Right cardiac atrium (tissue), 5 donors: ENCODE data around the gene CHURC1. TPM values are rescaled to one million over a fixed set of nuclear protein-coding genes. Genes with fewer than 3 reads are reported as not detected.
A peak's percentile ranks its signal among the peaks of the same experiment; 100 is the strongest.

Source experiments
- ATAC-seq, 2 donors: fragments of 200-7000 bp; cut with Tn5 transposase; one replicate each; pipeline versions ENCODE4 v1.8.0 to v1.9.1; 2020; ENCODE audit warnings: moderate library complexity in 2 of 2, mild to moderate bottlenecking in 1 of 2
- DNase-seq, 3 donors: peaks; one replicate each; pipeline ENCODE4 v3.0.0-alpha.2; 2020
- H3K27ac ChIP-seq: one replicate; pipeline ENCODE4 v1.5.1; 2013; ENCODE audit warnings: mild to moderate bottlenecking, low read length, control low read depth, moderate library complexity
- H3K27me3 ChIP-seq: one replicate; pipeline ENCODE4 v1.6.1; 2013; ENCODE audit not compliant: control insufficient read depth, insufficient read depth
- H3K4me1 ChIP-seq: one replicate; pipeline ENCODE4 v1.6.1; 2013; ENCODE audit warnings: low read length; ENCODE audit not compliant: control insufficient read depth, insufficient read depth
- H3K4me3 ChIP-seq: one replicate; pipeline ENCODE4 v1.5.1; 2013; ENCODE audit warnings: low read length, control low read depth
- H3K9me3 ChIP-seq: one replicate; pipeline ENCODE4 v1.6.1; 2013; ENCODE audit warnings: low read length; ENCODE audit not compliant: control insufficient read depth
- WGBS: extraction: QIAGEN DNeasy Blood & Tissue Kit; methylation state at CpG from one replicate; pipeline ENCODE4 v1.1.7; 2013; 5-methylcytosine and 5-hydroxymethylcytosine counted together
- intact Hi-C, 4 donors: fragments of 100-400 bp; cut with DNase I; formaldehyde crosslinking; loops; one replicate each; pipeline versions ENCODE4 v1.11.0 to v1.14.0; 2022 to 2023
- polyA plus RNA-seq: library from polyadenylated mRNA; stranded (reverse); fragments of 200-250 nt; gene quantifications from one replicate; pipeline ENCODE4 v1.2.3, GENCODE V29; 2013
- total RNA-seq, 4 donors: library from RNA; stranded (reverse); fragmentation: NEBNext Ultra II Directional; extraction: Animal tissue kit (Norgen Biotek cat#: 25700); gene quantifications; one replicate each; pipeline ENCODE4 v1.2.1, GENCODE V29; 2021
- donor health status: healthy with polysubstance abuse.
- donor health status: DM: no; HTN: yes; CAD: no.
- donor health status: DM: no; HTN: no; CAD: no.
- donor health status: DM: no; HTN: yes; CAD: no; lungs with severe emphysema.
- donor health status: DM: yes; HTN: yes; CAD: no.

The CHURC1 gene
- total and polyA plus RNA-seq, 5 donors = 55.5 to 114 (median 87.3) TPM

DNA sequence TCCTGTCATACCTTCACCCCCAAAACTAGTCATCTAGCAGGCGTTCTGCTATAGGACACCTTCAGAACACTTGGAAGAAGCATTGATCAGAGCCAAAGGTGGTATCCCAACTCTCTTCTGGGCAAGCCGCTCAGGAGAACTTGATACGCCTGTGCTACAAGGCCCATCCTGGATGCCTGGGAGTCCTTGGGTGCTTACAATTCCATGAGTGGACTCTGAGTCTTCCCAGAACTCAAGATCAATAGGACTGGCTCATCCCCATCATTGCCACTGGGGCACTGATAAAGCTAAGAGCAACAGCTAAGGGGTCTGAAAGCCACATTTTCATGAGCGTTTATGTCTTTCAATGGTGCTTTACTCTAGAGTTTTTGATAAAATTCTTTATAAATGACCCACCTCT, 36.4 kb upstream of the CHURC1 start:
- H3K27me3 ChIP-seq = peaks cover 2% of the 10 kb centered on the region
- H3K9me3 ChIP-seq = no peaks in the 10 kb centered on the region
- peak overlapping the region; percentile 72 for H3K4me3 ChIP-seq
- intact Hi-C loops = loop anchor here in 1 of 4 donors (5.0 kb wide), 1 partner anchor 56 kb away; no protein-coding TSS in a partner anchor
- peak overlapping the region; percentile 4 for H3K27ac ChIP-seq
- 76% methylated on average over 4 of the region's 4 CpGs for WGBS
- no peak for ATAC-seq
- no peaks in the 10 kb centered on the region for H3K4me1 ChIP-seq
- DNase-seq = no peak

DNA sequence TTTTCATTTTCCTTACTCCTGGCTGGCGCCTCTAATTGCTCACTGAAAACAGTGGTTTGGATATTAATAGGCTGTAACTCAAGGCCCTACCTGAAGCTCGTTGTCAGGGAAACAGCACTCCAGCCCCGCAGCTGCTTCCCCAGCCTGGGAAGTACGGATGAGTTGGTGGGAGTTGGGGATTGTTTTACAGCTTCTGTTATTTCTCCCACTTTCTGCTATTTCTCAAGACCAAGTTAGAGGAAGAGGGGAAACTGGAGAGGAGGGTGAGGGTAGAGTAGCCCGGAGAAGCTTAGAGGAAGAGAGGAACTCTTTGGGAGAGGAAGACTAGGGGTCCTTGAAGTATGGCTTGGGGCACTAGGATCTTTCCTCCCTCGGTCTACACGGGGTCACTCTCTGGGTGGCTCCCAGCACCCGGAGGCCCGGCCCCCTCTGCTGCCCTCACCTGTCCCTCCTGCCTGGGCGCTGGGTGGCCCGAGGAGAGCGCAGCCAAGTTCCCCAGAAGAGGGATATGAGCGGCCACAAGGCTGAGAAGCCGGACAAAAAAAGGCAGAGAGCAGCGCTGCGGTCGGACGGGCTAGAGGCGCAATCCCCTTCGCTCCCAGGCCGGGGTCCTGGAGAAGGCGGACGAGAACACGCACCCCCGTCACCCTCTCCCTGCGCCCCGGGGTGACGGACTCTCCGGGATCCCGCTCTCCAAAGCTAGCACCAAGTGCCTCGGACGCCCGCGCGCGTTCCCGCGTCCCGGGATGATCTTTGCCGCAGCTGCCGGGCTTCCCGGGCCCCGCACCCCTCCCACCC, 35.2 kb upstream of the CHURC1 start:
- Histone ChIP-seq H3K27me3 (peaks cover 2% of the 10 kb centered on the region), H3K4me3 (peak overlapping the region; percentile 72), H3K9me3 (no peaks in the 10 kb centered on the region), H3K4me1 (no peaks in the 10 kb centered on the region), H3K27ac (peak overlapping the region; percentile 46)
- intact Hi-C loops = loop anchor here in 1 of 4 donors (5.0 kb wide), 1 partner anchor 57 kb away; no protein-coding TSS in a partner anchor
- WGBS = 6% methylated on average over 43 of the region's 43 CpGs
- ATAC-seq (peak; percentile 40 to 47), DNase-seq (peak in 2 of 3 donors; percentile 38 to 59)

DNA sequence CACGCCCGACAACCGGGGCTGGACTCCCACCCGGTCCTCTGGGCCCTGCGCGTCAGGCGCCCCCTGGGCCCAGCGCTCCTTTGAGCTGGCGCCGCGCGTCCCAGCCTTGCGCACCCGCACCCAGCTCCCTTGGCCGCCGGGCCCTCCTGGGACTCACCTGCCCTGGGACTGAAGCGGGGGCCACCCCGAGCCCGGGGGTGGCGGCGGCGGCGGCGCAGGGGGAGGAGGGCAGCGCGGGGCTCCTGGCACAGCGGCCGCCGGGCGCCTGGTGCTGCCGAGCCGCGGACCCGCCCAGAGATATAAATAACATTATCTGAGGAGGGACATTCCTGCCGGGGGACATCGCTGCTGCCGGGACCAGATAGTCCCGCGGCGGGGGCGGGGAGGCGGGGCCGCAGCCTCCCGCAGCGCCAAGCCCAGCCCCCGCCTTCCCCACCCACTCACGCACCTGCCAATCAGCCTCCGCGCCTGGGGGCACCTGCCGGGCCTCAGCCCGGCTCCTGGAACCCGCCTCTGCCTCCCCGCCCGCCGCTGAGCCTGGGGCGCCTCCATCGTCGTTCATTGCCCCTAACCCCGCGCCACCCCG, 34.5 kb upstream of the CHURC1 start, which contains the start of gene SPTB:
Gene SPTB (minus strand): TSS at position 273 of the 586 bp plus-strand sequence. CDS start 56,813 bp downstream, outside the sequence.
- no peaks in the 10 kb centered on the region for H3K4me1 ChIP-seq
- peak; percentile 92 for ATAC-seq
- WGBS = under 1% methylated on average over 61 of the region's 61 CpGs
- H3K4me3 ChIP-seq = peak within 1 kb of the TSS; percentile 72
- intact Hi-C loops = loop anchor here in 1 of 4 donors (5.0 kb wide), 1 partner anchor 57 kb away; no protein-coding TSS in a partner anchor
- H3K9me3 ChIP-seq = no peaks in the 10 kb centered on the region
- H3K27me3 ChIP-seq = peaks cover 2% of the 10 kb centered on the region
- H3K27ac ChIP-seq = peak within 1 kb of the TSS; percentile 71
- peak; percentile 59 to 87 (median 86) for DNase-seq

DNA sequence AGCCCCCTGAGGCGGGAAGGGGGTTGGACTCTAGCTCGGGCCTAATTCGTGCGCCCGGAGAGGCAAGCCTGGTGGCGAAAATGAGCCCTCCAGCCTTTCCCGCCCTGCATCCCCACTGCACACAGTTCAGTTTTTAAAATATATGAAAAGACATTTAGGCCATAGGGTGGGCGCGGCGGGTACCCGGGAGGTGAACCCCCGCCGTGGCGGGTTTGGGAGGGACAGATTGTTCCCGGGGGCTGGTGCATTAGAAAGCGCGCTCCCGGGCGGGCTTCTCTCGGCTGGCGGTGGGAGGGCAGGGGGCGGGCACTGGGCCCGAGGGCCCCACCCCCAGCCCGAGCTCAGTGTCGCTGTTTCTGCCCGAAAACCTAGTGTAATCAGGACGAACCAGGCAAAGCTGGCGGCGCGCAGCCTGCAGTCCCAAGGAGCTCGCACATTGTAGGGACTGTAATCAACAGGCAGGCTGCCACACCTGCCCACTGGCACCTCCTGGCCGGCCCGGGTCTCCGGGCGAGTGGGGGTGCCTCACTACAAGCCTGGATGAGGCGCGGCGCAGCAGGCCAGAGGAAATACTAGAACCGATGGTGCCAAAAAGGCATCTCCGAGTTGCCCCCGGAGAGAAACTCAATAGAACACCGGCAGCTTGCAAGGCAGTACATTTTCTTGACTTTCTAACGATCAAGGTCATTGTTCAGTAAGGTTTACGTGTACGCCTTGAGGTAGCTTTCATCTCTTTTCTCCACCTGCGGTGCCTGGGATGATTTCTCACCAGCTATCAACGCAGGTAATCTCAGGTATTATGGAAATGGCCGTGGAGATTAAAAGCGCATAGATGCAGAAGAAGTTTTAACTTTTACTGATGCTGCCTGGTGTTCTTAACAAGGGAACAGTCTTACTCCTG, 33.8 kb upstream of the CHURC1 start:
- intact Hi-C loops = no loop called here
- ATAC-seq = peak; percentile 80 to 87

DNA sequence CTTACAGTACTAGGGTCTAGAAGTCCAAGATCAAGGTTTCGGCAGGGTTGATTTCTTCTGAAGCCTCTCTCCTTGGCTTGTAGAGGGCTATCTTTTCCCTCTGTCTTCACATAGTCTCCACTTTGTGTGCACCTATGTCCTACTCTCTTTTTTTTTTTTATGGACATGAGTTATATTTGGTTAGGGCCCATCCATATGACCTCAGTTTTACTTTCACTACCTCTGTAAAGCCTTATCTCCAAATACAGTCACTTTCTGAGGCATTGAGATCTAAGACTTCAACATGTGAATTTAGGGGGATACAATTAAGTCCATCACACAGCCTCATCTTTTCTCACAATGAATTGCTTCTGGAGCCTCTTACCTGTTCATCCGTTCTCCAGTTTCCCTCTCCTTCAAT, 28.7 kb upstream of the CHURC1 start:
- intact Hi-C loops = loop anchor here in 2 of 4 donors (5.0 kb wide), 2 partner anchors 58 to 63 kb away; no protein-coding TSS in a partner anchor
- H3K27me3 ChIP-seq = no peaks in the 10 kb centered on the region
- 93% methylated on average over 2 of the region's 2 CpGs for WGBS

More for the DNA sequence above, 33.8 kb upstream of the CHURC1 start:
- DNase-seq = peak; percentile 53 to 80 (median 76)
- H3K4me3 ChIP-seq = peak overlapping the region; percentile 72
- peaks cover 2% of the 10 kb centered on the region for H3K27me3 ChIP-seq
- no peaks in the 10 kb centered on the region for H3K4me1 ChIP-seq
- 3% methylated on average over 49 of the region's 49 CpGs for WGBS
- no peaks in the 10 kb centered on the region for H3K9me3 ChIP-seq
- peak overlapping the region; percentile 51 for H3K27ac ChIP-seq

DNA sequence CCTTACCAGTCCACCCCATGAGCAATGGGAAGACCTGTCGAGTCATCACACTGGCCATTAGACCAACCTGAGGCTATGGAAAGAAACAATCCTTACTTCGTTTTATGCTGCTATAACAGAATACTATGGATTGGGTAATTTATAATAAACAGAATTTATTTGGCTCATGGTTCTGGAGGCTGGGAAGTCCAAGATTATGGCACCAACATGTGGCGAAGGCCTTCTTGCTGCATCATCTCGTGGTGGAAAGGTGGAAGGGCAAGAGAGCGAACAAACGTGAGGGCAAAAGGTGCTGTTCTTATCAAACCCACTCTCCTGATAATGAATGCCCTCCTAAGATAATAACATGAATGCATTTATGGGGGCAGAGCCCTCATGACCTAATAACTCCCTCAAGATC, 24.9 kb upstream of the CHURC1 start:
- ATAC-seq (no peak), DNase-seq (no peak)
- no peaks in the 10 kb centered on the region for H3K4me1 ChIP-seq
- H3K27ac ChIP-seq = no peak overlapping the region
- intact Hi-C loops = loop anchor here in 2 of 4 donors (5.0 kb wide), 2 partner anchors 62 to 67 kb away; no protein-coding TSS in a partner anchor
- WGBS = 87% methylated on average over 6 of the region's 6 CpGs
- no peak overlapping the region for H3K4me3 ChIP-seq
- no peaks in the 10 kb centered on the region for H3K9me3 ChIP-seq
- no peaks in the 10 kb centered on the region for H3K27me3 ChIP-seq

More for the DNA sequence above, 28.7 kb upstream of the CHURC1 start:
- ATAC-seq (no peak), DNase-seq (no peak)
- no peaks in the 10 kb centered on the region for H3K9me3 ChIP-seq
- no peak overlapping the region for H3K27ac ChIP-seq
- no peak overlapping the region for H3K4me3 ChIP-seq
- H3K4me1 ChIP-seq = no peaks in the 10 kb centered on the region

DNA sequence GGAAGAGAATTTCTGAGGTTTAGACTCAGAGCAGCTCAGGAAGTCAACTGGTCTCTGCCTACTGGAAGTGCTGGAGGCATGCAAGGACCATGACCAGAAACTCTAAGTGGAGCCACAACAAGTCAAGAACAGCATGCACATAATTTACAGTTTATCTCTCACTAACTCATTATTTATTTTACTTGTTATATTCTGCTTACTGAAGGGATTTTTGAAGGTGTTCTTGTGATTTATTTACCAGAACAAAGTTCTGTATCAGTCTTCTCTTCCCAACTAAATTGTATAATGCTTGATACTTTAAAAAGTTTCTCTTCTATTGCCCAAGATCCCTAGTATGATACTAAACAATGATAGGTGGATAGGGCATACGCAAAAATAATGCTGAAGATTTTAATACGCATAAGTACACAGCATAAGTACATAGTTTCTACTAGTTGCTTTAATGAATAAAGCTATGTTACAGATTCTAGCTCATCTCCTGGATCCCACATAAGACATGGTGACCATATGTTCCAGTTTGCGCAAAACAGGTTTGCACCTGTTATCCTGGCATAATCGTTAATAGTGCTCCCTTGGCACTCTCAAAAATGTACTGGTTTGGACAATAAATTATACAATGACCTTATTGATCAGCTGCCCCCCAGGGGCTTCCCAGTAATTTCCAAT, 22.9 kb upstream of the CHURC1 start:
- no peak for ATAC-seq
- 90% methylated on average over 4 of the region's 4 CpGs for WGBS
- Histone ChIP-seq H3K4me3 (no peak overlapping the region), H3K27me3 (no peaks in the 10 kb centered on the region), H3K4me1 (no peaks in the 10 kb centered on the region), H3K27ac (no peak overlapping the region), H3K9me3 (no peaks in the 10 kb centered on the region)
- intact Hi-C loops = loop anchor here in 2 of 4 donors (5.0 to 10.0 kb wide), 2 partner anchors 69 to 227 kb away; no protein-coding TSS in a partner anchor
- no peak for DNase-seq

DNA sequence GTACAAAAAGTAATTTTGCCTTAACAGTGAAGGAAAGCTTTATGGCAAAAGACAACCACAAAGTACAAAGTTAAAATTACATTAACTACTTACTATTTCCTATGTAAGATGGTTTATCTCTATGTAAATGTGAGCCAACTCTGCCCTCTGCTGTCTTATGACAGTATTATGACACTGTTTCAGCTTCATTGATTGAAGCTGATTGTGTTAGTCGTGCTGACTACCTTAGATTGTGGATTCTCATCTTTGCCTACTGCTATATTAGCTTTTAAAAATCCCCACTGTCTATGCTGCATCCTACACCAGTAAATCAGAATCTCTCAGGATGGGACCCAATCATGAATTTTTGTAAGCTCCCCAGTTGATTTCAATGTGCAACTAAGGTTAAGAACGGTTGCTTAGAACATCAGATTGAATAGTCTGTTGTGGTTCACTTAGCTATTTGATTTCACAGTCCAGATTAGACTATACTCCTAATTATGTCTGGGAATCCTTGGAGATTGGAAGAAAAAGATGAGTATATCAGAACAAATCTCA, 22.3 kb upstream of the CHURC1 start:
- H3K4me1 ChIP-seq = no peaks in the 10 kb centered on the region
- DNase-seq = no peak
- no peaks in the 10 kb centered on the region for H3K9me3 ChIP-seq
- peak; percentile 41 to 71 for ATAC-seq
- intact Hi-C loops = loop anchor here in 2 of 4 donors (5.0 to 10.0 kb wide), 2 partner anchors 70 to 227 kb away; no protein-coding TSS in a partner anchor
- H3K4me3 ChIP-seq = no peak overlapping the region
- whole genome bisulfite sequencing = 46% methylated on average over 2 of the region's 2 CpGs
- no peak overlapping the region for H3K27ac ChIP-seq
- no peaks in the 10 kb centered on the region for H3K27me3 ChIP-seq

DNA sequence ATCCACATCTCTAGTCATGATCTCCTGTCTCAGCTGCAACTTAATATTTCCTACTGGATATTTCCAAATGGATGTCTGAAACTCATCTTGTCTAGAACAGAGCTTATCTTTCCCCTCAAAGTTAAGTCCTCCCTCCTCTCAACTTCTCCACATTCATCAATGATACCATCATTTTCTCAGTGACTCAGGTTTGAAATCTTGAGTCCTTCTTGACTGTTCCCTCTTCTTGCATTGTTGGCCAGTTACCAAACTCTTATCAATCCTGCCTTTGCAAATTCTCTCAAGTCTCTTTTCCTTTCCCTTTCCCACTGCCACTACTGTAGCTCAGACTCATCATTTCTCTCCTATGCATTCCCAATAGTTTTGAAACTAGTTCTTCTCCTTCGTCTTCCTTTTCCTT, 14.3 kb upstream of the CHURC1 start:
- H3K27ac ChIP-seq = no peak overlapping the region
- WGBS = 69% methylated on average over 1 of the region's 1 CpG
- H3K4me1 ChIP-seq = no peaks in the 10 kb centered on the region
- intact Hi-C loops = loop anchor here in 1 of 4 donors (10.0 kb wide), 1 partner anchor 235 kb away; no protein-coding TSS in a partner anchor
- no peak overlapping the region for H3K4me3 ChIP-seq
- ATAC-seq = no peak
- no peak for DNase-seq
- no peaks in the 10 kb centered on the region for H3K27me3 ChIP-seq
- H3K9me3 ChIP-seq = no peaks in the 10 kb centered on the region

DNA sequence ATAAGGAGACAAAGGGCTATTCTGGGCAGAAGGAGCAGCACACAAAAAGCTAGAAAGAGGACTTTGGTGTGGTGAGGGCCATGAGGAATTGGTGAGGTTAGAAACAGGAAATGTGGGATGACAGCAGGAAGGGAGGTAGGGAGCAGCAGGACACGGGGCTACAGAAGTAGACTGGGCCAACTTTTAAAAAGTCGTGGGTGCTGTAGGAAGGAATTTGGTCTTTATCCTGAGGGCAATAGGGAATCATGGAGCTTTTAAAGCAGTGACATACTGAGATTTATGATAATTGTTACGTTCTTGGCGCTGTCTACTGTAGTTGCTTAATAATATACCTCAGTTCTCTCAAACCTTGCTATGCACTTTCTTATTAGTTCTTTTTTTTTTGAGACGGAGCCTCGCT, 8.2 kb upstream of the CHURC1 start:
- WGBS = 61% methylated on average over 6 of the region's 6 CpGs
- Histone ChIP-seq H3K27me3 (no peaks in the 10 kb centered on the region), H3K27ac (no peak overlapping the region), H3K9me3 (no peaks in the 10 kb centered on the region), H3K4me3 (no peak overlapping the region), H3K4me1 (no peaks in the 10 kb centered on the region)
- no peak for DNase-seq
- intact Hi-C loops = no loop called here
- no peak for ATAC-seq
